WTC11 (cell line): Measurements from ENCODE around the gene MPV17L2. TPM values are rescaled to one million over a fixed set of nuclear protein-coding genes. Genes with fewer than 3 reads are reported as not detected.

Experiments used
- ATAC-seq: fragments of 200-7000 bp; cut with Tn5 transposase; 2 replicates; pipeline ENCODE4 v1.10.0; 2021; ENCODE audit warnings: mild to moderate bottlenecking, moderate library complexity
- CTCF ChIA-PET: fragments of 300-600 bp; sonication (Branson Sonifier 250); formaldehyde crosslinking; loops from one replicate; lab custom pipeline; 2021; ENCODE audit warnings: antibody characterized with exemption; lab: Charles Lee
- POLR2A ChIA-PET: fragments of 350-600 bp; sonication (Branson Sonifier 250); formaldehyde crosslinking; loops from one replicate; lab custom pipeline; 2021; ENCODE audit warnings: antibody characterized with exemption; lab: Charles Lee
- DNase-seq: peaks from one replicate; pipeline ENCODE4 v3.0.0; 2021; ENCODE audit warnings: low spot score
- H3K27ac Mint-ChIP-seq: 2 replicates; pipeline ENCODE4 v1.8.0; 2021; ENCODE audit warnings: mixed read lengths
- H3K27me3 Mint-ChIP-seq: 2 replicates; pipeline ENCODE4 v1.8.0; 2021; ENCODE audit warnings: low read depth, mild to moderate bottlenecking, moderate library complexity, mixed read lengths
- H3K36me3 Mint-ChIP-seq: 2 replicates; pipeline ENCODE4 v1.8.0; 2021; ENCODE audit warnings: mixed read lengths
- H3K4me1 Mint-ChIP-seq: 2 replicates; pipeline ENCODE4 v1.8.0; 2022; ENCODE audit warnings: mixed read lengths
- H3K4me3 Mint-ChIP-seq: 2 replicates; pipeline ENCODE4 v1.8.0; 2021; ENCODE audit warnings: mild to moderate bottlenecking, moderate library complexity, mixed read lengths
- H3K9me3 Mint-ChIP-seq: 2 replicates; pipeline ENCODE4 v1.8.0; 2021; ENCODE audit warnings: mixed read lengths
- CDX4 ChIP-seq: fragments of 250-450 bp; sonication (Bioruptor Pico); IDR thresholded peaks from 2 replicates; pipeline ENCODE4 v1.9.0; 2021; ENCODE audit warnings: moderate library complexity, mild to moderate bottlenecking, inconsistent platforms, borderline replicate concordance
- E2F5 ChIP-seq: sonication (generic); formaldehyde crosslinking; IDR thresholded peaks from 2 replicates; pipeline ENCODE4 v1.8.1; 2022; ENCODE audit warnings: mild to moderate bottlenecking, moderate library complexity, missing genetic modification reagents
- ELF4 ChIP-seq: sonication (generic); formaldehyde crosslinking; IDR thresholded peaks from 2 replicates; pipeline ENCODE4 v1.8.1; 2022; ENCODE audit warnings: low read depth, mild to moderate bottlenecking, moderate library complexity, missing genetic modification reagents
- ERG ChIP-seq: fragments of 250-450 bp; sonication (Bioruptor Pico); IDR thresholded peaks from 2 replicates; pipeline ENCODE4 v1.8.0; 2021; ENCODE audit warnings: mild to moderate bottlenecking
- ESRRA ChIP-seq: sonication (generic); formaldehyde crosslinking; IDR thresholded peaks from 2 replicates; pipeline ENCODE4 v1.8.1; 2022; ENCODE audit warnings: mild to moderate bottlenecking, missing genetic modification reagents, borderline replicate concordance
- ETV6 ChIP-seq: sonication (generic); formaldehyde crosslinking; IDR thresholded peaks from 2 replicates; pipeline ENCODE4 v1.8.1; 2022; ENCODE audit warnings: mild to moderate bottlenecking, missing genetic modification reagents
- JUN ChIP-seq: sonication (generic); formaldehyde crosslinking; IDR thresholded peaks from 2 replicates; pipeline ENCODE4 v1.8.0; 2023; ENCODE audit warnings: mild to moderate bottlenecking, missing genetic modification reagents
- MAX ChIP-seq: sonication (generic); formaldehyde crosslinking; IDR thresholded peaks from 2 replicates; pipeline ENCODE4 v1.8.0; 2022; ENCODE audit warnings: mild to moderate bottlenecking, missing genetic modification reagents
- MXD4 ChIP-seq: fragments of 250-450 bp; sonication (Bioruptor Pico); IDR thresholded peaks from 2 replicates; pipeline ENCODE4 v1.8.0; 2021; ENCODE audit warnings: mild to moderate bottlenecking, moderate library complexity, borderline replicate concordance
- NFYB ChIP-seq: sonication (generic); formaldehyde crosslinking; conservative IDR thresholded peaks from 2 replicates; pipeline ENCODE4 v1.8.0; 2022; ENCODE audit warnings: low read depth, missing genetic modification reagents
- OVOL2 ChIP-seq: fragments of 250-450 bp; sonication (Bioruptor Pico); IDR thresholded peaks from 2 replicates; pipeline ENCODE4 v1.9.0; 2021; ENCODE audit warnings: mild to moderate bottlenecking, borderline replicate concordance
- PRRX2 ChIP-seq: fragments of 250-450 bp; sonication (Bioruptor Pico); IDR thresholded peaks from 2 replicates; pipeline ENCODE4 v1.8.0; 2021; ENCODE audit warnings: mild to moderate bottlenecking
- RELA ChIP-seq: sonication (generic); formaldehyde crosslinking; IDR thresholded peaks from 2 replicates; pipeline ENCODE4 v1.8.1; 2022; ENCODE audit warnings: missing genetic modification reagents, mild to moderate bottlenecking, borderline replicate concordance
- RORB ChIP-seq: fragments of 250-450 bp; sonication (Bioruptor Pico); IDR thresholded peaks from 2 replicates; pipeline ENCODE4 v1.9.0; 2021; ENCODE audit warnings: mild to moderate bottlenecking
- SMAD3 ChIP-seq: sonication (generic); formaldehyde crosslinking; IDR thresholded peaks from 2 replicates; pipeline ENCODE4 v1.8.0; 2022; ENCODE audit warnings: missing genetic modification reagents, mild to moderate bottlenecking, borderline replicate concordance
- STAT6 ChIP-seq: sonication (generic); formaldehyde crosslinking; conservative IDR thresholded peaks from 2 replicates; pipeline ENCODE4 v1.8.1; 2023; ENCODE audit warnings: mild to moderate bottlenecking, low read depth, missing genetic modification reagents, moderate library complexity
- TEAD1 ChIP-seq: sonication (generic); formaldehyde crosslinking; IDR thresholded peaks from 2 replicates; pipeline ENCODE4 v1.8.0; 2022; ENCODE audit warnings: mild to moderate bottlenecking, missing genetic modification reagents
- TEAD4 ChIP-seq: sonication (generic); formaldehyde crosslinking; IDR thresholded peaks from 2 replicates; pipeline ENCODE4 v1.8.0; 2022; ENCODE audit warnings: mild to moderate bottlenecking, missing genetic modification reagents
- ZNF121 ChIP-seq: sonication (generic); formaldehyde crosslinking; IDR thresholded peaks from 2 replicates; pipeline ENCODE4 v1.8.0; 2023; ENCODE audit warnings: missing genetic modification reagents
- ZNF317 ChIP-seq: sonication (generic); formaldehyde crosslinking; IDR thresholded peaks from 2 replicates; pipeline ENCODE4 v1.8.1; 2023; ENCODE audit warnings: low read depth, mild to moderate bottlenecking, moderate library complexity, missing genetic modification reagents, borderline replicate concordance
- ZNF416 ChIP-seq: fragments of 250-450 bp; sonication (Bioruptor Pico); IDR thresholded peaks from 2 replicates; pipeline ENCODE4 v1.9.0; 2021; ENCODE audit warnings: mild to moderate bottlenecking, inconsistent platforms
- ZNF532 ChIP-seq: fragments of 250-450 bp; sonication (Bioruptor Pico); IDR thresholded peaks from 2 replicates; pipeline ENCODE4 v1.9.0; 2021; ENCODE audit warnings: mild to moderate bottlenecking, borderline replicate concordance
- total RNA-seq: library from RNA; stranded (reverse); gene quantifications from 3 replicates; pipeline ENCODE4 v1.2.3, GENCODE V29; 2021

Gene MPV17L2
- total RNA-seq, 1 experiment from 2014 or later: 29.8 TPM

- Mint-ChIP-seq H3K9me3 (no peaks in the 10 kb centered on the region), H3K27me3 (no peaks in the 10 kb centered on the region; the same call in 1 of the 2 replicates), H3K4me1 (peaks cover 9% of the 10 kb centered on the region; the same call in 1 of the 2 replicates), H3K4me3 (no peak overlapping the region), H3K36me3 (no peaks in the 10 kb centered on the region), H3K27ac (no peak overlapping the region)
- DNase-seq (no peak), ATAC-seq (no peak)
- ChIA-PET CTCF (interaction anchor here (0.9 kb wide), 1 partner anchor 63 kb away, joined by 3 read pairs; no protein-coding TSS in a partner anchor), POLR2A (no interaction called here)
- no peak for TF ChIP-seq CDX4 (CRISPR knock-in tag)
- no peak for TF ChIP-seq NFYB (CRISPR knock-in tag)
- TF ChIP-seq OVOL2 (CRISPR knock-in tag): no peak
- TF ChIP-seq ZNF121 (CRISPR knock-in tag): no peak
- no peak for TF ChIP-seq ZNF416 (CRISPR knock-in tag)
These were observed 18.7 kb downstream of the MPV17L2 start for GRCh38 chr19:18211683-18212082.

- TF ChIP-seq MAX (CRISPR knock-in tag): no peak
- no peak for TF ChIP-seq ZNF532 (CRISPR knock-in tag)
- TF ChIP-seq JUN: no peak
- TF ChIP-seq ERG (CRISPR knock-in tag): no peak
- TF ChIP-seq RORB (CRISPR knock-in tag): no peak
- TF ChIP-seq MXD4: no peak
- no peak for TF ChIP-seq TEAD1 (CRISPR knock-in tag)
- no peak for TF ChIP-seq STAT6 (CRISPR knock-in tag)
- no peak for TF ChIP-seq SMAD3 (CRISPR knock-in tag)
- TF ChIP-seq ESRRA (CRISPR knock-in tag): no peak
- TF ChIP-seq ZNF317 (CRISPR knock-in tag): no peak
- TF ChIP-seq RELA: no peak
- no peak for TF ChIP-seq PRRX2
- TF ChIP-seq E2F5: no peak
- no peak for TF ChIP-seq ELF4 (CRISPR knock-in tag)
- TF ChIP-seq ETV6 (CRISPR knock-in tag): no peak
- TF ChIP-seq TEAD4 (CRISPR knock-in tag): no peak
- TF ChIP-seq ZNF121 (CRISPR knock-in tag): no peak
- TF ChIP-seq, all 79 proteins: peak for 0
- peaks cover 2% of the 10 kb centered on the region for H3K4me1 Mint-ChIP-seq
- ChIA-PET POLR2A (interaction anchor here (0.8 kb wide), 1 partner anchor 9 kb away, joined by 3 read pairs; no protein-coding TSS in a partner anchor), CTCF (interaction anchor here (0.7 to 1.8 kb wide), 3 partner anchors 37 to 65 kb away, joined by 3 to 8 read pairs (median 3); no protein-coding TSS in a partner anchor)
- H3K9me3 Mint-ChIP-seq: no peaks in the 10 kb centered on the region
- DNase-seq (no peak), ATAC-seq (no peak)
- H3K36me3 Mint-ChIP-seq: no peaks in the 10 kb centered on the region
- H3K4me3 Mint-ChIP-seq: no peak overlapping the region
- H3K27ac Mint-ChIP-seq: no peak overlapping the region
- H3K27me3 Mint-ChIP-seq: peaks cover 3% of the 10 kb centered on the region
These were observed 21.9 kb downstream of the MPV17L2 start for GRCh38 chr19:18214779-18215433.
